Naive B cell (primary cell): ENCODE measurements around the gene CLRN1. TPM values are rescaled to one million over a fixed set of nuclear protein-coding genes. Genes with fewer than 3 reads are reported as not detected.

Experiments
- polyA plus RNA-seq, 6 donors: library from polyadenylated mRNA; unstranded; fragments of 300-500 nt; fragmentation: Illumina TruSeq; gene quantifications; one replicate each; pipeline ENCODE4 v1.2.3, GENCODE V29; 2021; ENCODE audit warnings: low read depth in 6 of 6

The CLRN1 gene
- polyA plus RNA-seq, 6 donors from 2014 or later, result not detected

Other genes with a start within 250 kb of the CLRN1 start
- 100 to 1,000 TPM in 2 of 6 donors, 10 to 100 TPM in 4; 49.7 to 121 (median 78.9) TPM for gene SIAH2, start 209.6 kb downstream of the CLRN1 start, polyA plus RNA-seq
- not detected for gene MINDY4B, start 67.3 kb downstream of the CLRN1 start, polyA plus RNA-seq
- gene MED12L, start 112.9 kb upstream of the CLRN1 start, polyA plus RNA-seq, result under 1 TPM in 2 of 6 donors, not detected in 4; 0.22 to 0.23 TPM
- 1 to 10 TPM in 4 of 6 donors, under 1 TPM in 2; 0.62 to 4.7 (median 1.7) TPM for gene GPR171, start 230.5 kb upstream of the CLRN1 start, polyA plus RNA-seq